SH-SY5Y (cell line): ENCODE results near the gene ADAMTSL3.

Experiments
- GATA2 ChIP-seq: IDR thresholded peaks from 2 replicates; pipeline ENCODE4 v1.6.1; 2011; ENCODE audit warnings: mild to moderate bottlenecking, low read depth, low read length
- GATA3 ChIP-seq: IDR thresholded peaks from 2 replicates; pipeline ENCODE4 v1.6.1; 2011; ENCODE audit warnings: low read depth, mild to moderate bottlenecking, low read length, moderate library complexity

- TF ChIP-seq GATA2 (no peak), GATA3 (no peak)
Observed at GRCh38 chr15:83830381-83830780, 176.5 kb downstream of the ADAMTSL3 start.
